Measurements from ENCODE around the gene TMED4.

TMED4 gene

DNA sequence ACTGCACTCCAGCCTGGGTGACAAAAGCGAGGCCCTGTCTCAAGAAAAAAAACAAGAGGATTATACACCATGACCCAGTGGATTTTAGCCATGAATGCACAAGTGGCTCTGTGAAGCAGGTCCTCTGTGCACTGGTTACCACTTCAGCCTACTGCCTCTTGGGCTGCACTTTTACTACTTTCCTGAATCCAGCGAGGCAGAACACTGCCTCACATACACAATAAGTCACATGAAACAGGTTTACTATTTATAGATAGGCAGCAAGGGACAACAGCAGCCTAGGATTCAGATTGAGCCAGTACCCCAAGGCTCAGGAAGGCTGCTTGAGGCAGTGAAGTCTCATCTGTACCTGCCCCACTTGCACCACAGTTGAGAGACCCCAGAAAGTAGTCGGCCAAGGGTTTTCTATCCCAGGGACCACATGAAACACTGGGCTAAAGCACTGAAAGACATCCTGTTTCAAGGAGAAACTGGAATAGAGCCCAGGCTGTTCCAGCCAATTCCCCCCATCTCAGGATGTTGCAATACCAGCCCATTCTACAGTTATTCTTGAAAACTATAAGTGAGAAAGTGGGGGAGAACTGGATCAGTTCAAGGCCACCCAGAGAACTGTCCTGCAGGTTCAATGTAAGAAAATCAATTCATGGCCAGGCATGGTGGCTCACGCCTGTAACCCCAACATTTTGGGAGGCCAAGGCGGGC lies 14.1 kb upstream of the TMED4 start:
- DNase-seq: no peak
- TF ChIP-seq GATA1 (IDR thresholded peaks at IDR 0.05; ENCODE audit: low read depth, low read length) (no peak), POLR2A (IDR thresholded peaks at IDR 0.05; ENCODE audit: low read length) (no peak)

DNA sequence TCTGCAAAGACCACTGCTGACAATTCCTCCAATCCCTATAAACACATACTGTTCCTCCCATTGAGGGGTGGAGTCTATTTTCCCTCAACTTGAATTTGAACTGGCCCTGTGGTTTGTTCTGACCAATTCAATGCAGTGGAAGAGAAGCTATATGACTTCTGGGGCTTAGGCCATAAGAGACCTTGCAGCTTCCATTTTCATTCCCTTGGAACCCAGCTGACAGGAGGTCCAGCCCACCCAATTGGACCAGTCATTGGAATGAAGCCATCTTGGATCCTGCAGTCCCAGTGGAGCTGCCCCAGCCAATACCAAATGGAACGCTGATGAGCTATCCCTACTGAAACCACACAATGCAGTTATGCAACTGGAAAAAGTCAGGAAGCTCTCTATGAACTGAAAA lies 8.9 kb upstream of the TMED4 start:
- no peak for TF ChIP-seq POLR2A (IDR thresholded peaks at IDR 0.05; ENCODE audit: low read length)
- TF ChIP-seq GATA1 (IDR thresholded peaks at IDR 0.05; ENCODE audit: low read depth, low read length): no peak
- no peak for DNase-seq

DNA sequence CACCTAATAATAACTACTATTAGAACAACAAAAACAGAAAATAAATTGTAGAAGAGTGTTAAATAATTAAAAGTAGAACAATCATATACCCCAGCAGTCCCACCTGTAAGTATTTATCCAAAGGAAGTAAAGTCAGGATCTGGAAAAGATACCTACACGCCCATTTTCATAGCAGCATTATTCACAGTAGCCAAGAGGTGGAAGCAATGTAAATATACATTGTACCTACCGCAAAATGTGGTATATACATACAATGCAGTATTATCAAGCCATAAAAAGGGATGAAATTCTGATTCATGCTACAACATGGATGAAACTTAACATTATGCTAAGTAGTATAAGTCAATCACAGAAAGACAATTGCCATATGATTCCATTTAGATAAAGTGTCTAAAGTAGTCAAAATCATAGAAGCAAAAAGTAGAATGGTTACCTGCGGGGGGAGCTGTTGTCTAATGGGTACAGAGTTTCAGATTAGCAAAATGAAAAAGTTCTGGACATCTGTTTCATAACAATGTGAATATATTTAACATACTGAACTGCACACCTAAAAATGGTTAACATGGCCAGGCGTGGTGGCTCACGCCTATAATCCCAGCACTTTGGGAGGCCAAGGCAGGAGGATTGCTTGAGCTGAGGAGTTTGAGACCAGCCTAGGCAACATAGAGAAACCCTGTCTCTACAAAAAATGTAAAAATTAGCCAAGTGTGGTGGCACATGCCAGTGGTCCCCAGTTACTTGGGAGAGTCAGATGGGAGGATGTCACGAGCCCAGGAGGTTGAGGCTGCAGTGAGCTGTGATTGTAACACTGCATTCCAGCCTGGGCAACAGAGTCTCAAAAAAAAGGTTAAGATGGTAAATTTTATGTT lies 6.0 kb upstream of the TMED4 start:
- peak; percentile 63 to 81 for DNase-seq
- no peak for TF ChIP-seq POLR2A (IDR thresholded peaks at IDR 0.05; ENCODE audit: low read length)
- TF ChIP-seq GATA1 (IDR thresholded peaks at IDR 0.05; ENCODE audit: low read depth, low read length): no peak

DNA sequence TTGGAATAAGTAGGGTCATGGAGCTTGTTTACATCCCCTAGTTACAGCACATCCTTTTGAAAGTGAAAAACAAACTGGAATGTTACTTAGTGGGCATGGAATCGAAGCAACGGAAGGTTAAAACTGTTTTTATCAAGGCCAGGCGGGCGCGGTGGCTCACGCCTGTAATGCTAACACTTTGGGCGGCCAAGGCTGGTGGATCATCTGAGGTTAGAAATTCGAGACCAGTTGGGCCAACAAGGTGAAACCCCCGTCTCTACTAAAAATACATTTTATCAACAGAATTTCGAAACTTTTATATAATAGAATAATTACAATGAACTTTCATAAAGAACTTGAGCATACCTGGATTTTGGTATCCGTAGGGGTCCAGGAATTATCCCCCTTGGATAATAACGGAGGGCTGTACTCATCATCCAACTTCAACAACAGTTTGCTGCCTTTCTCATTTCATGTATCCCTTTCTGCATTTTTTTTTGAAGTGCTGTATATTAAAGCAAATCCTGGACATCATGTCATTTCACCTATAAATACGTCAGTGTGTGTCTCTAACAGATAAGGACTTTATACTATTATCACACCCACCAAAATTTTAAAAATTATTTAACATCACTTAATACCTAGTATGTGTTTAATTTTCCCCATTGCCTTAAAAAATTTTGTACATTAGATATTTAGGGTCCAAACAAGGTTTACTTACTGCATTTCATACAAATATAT lies 1.3 kb upstream of the TMED4 start:
- DNase-seq: no peak
- no peak for TF ChIP-seq GATA1 (IDR thresholded peaks at IDR 0.05; ENCODE audit: low read depth, low read length)
- TF ChIP-seq POLR2A (IDR thresholded peaks at IDR 0.05; ENCODE audit: low read length): no peak

DNA sequence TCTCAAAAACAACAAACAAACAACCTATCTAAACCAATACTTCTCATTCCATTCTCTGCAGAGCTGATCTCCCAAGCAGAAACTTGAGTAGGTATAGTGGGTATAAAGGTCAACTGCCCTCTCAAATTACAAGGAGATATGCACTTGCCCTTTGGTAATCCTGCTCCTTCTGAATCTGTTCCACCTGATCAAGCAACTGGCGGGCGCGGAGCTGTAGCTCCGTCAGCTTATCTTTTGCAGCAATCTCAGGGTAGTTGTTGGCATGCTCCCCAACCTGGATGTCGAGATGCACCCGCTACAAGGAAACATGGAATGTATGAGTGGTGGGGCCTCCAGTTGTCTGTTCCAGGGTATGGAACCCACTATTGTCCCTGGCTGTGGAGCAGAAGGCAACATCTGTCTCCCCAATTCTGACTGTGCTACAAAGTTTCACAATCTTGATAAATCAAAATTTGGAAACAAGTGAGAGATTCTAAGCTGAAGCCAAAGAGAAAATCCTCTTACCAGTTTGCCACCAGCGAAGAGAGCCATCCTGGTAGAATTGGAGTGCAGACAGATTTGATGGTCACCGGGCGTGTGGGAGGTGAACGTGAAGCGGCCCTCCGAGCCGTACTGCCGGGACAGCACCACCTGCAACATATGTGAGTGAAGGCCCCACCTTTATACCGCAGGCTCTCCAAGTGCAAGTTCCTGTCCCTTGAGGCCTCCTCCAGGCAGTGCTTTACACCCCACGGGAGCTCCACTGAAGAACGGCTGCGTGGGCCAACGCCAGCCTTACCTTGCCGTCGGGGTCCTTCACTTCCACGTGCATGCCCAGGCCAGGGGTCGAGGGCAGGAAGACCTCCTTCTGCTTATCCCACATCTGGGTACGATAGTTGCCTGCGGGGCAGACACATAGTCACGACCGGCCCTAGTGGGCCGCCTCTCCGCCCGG lies 819 bp downstream of the TMED4 start:
- DNase-seq: peak; percentile 61 to 74
- TF ChIP-seq POLR2A (IDR thresholded peaks at IDR 0.05; ENCODE audit: low read length): no peak
- TF ChIP-seq GATA1 (IDR thresholded peaks at IDR 0.05; ENCODE audit: low read depth, low read length): no peak

DNA sequence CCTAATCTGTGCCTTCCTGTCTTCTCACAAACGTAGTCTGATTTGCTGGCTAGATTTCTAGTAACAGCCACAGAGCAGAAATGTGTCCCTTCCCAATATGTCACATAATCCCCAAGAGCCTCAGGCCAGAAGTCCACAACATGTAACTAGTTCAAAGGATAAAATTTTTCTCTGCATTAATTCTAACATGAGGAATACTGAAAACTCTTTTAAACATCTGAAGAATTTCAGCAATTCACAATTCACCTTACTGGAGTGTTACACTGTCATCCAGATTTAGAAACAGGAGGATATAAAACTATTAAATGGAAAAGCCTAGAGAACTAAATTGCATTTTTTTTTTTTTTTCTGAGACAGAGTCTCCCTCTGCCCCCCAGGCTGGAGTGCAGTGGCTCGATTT lies 5.8 kb downstream of the TMED4 start:
- no peak for DNase-seq
- no peak for TF ChIP-seq POLR2A (IDR thresholded peaks at IDR 0.05; ENCODE audit: low read length)
- no peak for TF ChIP-seq GATA1 (IDR thresholded peaks at IDR 0.05; ENCODE audit: low read depth, low read length)

GRCh38 chr7:44575054-44575453 lies 7.0 kb downstream of the TMED4 start:
- DNase-seq: no peak
- TF ChIP-seq GATA1 (IDR thresholded peaks at IDR 0.05; ENCODE audit: low read depth, low read length) (no peak), POLR2A (IDR thresholded peaks at IDR 0.05; ENCODE audit: low read length) (no peak)

GRCh38 chr7:44574287-44574872 lies 7.7 kb downstream of the TMED4 start:
- DNase-seq: peak in 1 of 2 experiments; percentile 35
- TF ChIP-seq POLR2A (IDR thresholded peaks at IDR 0.05; ENCODE audit: low read length) (no peak), GATA1 (IDR thresholded peaks at IDR 0.05; ENCODE audit: low read depth, low read length) (no peak)

- TF ChIP-seq GATA1 (IDR thresholded peaks at IDR 0.05; ENCODE audit: low read depth, low read length) (no peak), POLR2A (IDR thresholded peaks at IDR 0.05; ENCODE audit: low read length) (peak; percentile 94)
- DNase-seq: peak; percentile 94 to 95
These were observed 8.4 kb downstream of the TMED4 start, which contains the start of gene DDX56 for GRCh38 chr7:44573464-44574286. TSS of gene DDX56 (minus strand) at chr7:44573908. CDS start at chr7:44573895, 13 bp downstream.

DNA sequence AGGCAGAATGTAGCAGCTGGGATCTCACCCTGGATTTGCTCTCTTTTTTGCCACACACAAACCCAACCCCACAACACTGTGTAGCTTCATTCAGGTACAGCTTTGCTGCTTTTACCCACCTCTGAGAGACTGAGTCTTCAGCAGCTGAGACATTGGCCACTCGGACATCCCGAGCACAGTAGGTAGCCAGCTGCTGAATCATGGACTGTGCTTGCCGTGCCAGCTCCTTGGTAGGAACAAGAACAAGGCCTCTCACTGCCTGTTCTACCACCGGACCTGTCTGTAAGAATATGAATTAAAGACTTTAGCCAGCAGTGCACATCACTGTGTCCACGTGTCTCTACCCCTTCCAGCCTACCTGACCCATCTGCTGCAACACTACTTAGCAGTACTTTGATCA lies 9.3 kb downstream of the TMED4 start:
- TF ChIP-seq POLR2A (IDR thresholded peaks at IDR 0.05; ENCODE audit: low read length) (no peak), GATA1 (IDR thresholded peaks at IDR 0.05; ENCODE audit: low read depth, low read length) (no peak)
- peak in 1 of 2 experiments; percentile 24 for DNase-seq

DNA sequence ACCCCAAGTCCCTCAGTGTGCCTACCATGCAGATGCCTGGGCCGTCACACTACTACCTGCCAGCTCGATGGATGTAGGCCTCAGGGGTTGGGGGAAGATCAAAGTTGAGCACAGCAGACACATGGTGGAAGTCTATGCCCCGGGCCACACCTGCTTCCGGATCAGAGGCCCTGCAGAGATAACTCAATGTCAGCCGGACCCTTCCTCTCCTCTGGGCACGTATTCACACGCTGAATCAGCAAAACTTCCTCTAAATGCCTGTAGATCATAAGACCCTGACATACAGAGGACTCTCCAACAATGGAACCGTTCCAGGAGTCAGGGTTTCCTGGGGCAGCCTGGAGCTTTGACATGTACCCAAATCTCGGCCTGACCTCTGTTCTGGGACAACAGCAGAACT lies 12.1 kb downstream of the TMED4 start:
- no peak for DNase-seq
- TF ChIP-seq POLR2A (IDR thresholded peaks at IDR 0.05; ENCODE audit: low read length): peak; percentile 5
- no peak for TF ChIP-seq GATA1 (IDR thresholded peaks at IDR 0.05; ENCODE audit: low read depth, low read length)

Data from erythroblast (primary cell).